SK-N-SH (cell line): ENCODE measurements around the gene FBXO36.

Experiments
- MXI1 ChIP-seq: IDR thresholded peaks from 2 replicates; pipeline ENCODE4 v1.6.1; 2012; ENCODE audit warnings: mild to moderate bottlenecking, low read depth, low read length, improper control_type of control experiment
- POLR2AphosphoS5 ChIP-seq: IDR thresholded peaks from 2 replicates; pipeline ENCODE4 v1.6.1; 2012; ENCODE audit warnings: low read depth, low read length
- RAD21 ChIP-seq: IDR thresholded peaks from 2 replicates; pipeline ENCODE4 v1.6.1; 2012; ENCODE audit warnings: mild to moderate bottlenecking, low read length
- SMC3 ChIP-seq: IDR thresholded peaks from 2 replicates; pipeline ENCODE4 v1.6.1; 2012; ENCODE audit warnings: low read depth, low read length, improper control_type of control experiment
- TEAD4 ChIP-seq: IDR thresholded peaks from 2 replicates; pipeline ENCODE4 v1.4.0; 2012; ENCODE audit warnings: mild to moderate bottlenecking, borderline replicate concordance; ENCODE audit not compliant: insufficient read depth
- YY1 ChIP-seq: IDR thresholded peaks from 2 replicates; pipeline ENCODE4 v1.4.0; 2012; ENCODE audit warnings: low read depth, mild to moderate bottlenecking
- TF ChIP-seq, protein P1 (sequence below): fragments of 200-600 bp; sonication (generic); IDR thresholded peaks from 2 replicates; pipeline ENCODE4 v1.6.1; 2017; ENCODE audit warnings: antibody characterized with exemption, mild to moderate bottlenecking, moderate library complexity
- TF ChIP-seq, protein P2 (sequence below): fragments of 150-350 bp; IDR thresholded peaks from 2 replicates; pipeline ENCODE4 v1.6.1; 2017; ENCODE audit warnings: antibody characterized with exemption, low read length, low read depth, borderline replicate concordance

DNA sequence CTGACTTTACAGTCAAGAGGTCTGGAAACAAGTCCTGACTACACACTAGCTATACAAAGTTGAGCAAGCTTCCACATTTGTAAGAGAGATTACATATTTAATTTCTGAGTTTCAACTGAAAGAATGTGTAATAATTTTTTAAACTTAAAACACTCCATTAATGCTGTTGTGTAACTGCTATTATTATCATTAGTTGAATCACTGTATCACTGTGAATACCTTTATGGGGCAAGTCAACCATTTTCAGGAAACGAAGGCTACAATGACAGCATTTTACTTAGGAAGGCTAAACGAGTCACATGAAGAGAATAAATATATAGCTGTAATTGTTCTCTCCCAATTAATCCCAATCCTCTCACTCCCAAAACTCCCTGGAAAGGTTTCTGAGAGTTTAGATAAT, 46.8 kb upstream of the FBXO36 start:
- TF ChIP-seq, protein P1, sequence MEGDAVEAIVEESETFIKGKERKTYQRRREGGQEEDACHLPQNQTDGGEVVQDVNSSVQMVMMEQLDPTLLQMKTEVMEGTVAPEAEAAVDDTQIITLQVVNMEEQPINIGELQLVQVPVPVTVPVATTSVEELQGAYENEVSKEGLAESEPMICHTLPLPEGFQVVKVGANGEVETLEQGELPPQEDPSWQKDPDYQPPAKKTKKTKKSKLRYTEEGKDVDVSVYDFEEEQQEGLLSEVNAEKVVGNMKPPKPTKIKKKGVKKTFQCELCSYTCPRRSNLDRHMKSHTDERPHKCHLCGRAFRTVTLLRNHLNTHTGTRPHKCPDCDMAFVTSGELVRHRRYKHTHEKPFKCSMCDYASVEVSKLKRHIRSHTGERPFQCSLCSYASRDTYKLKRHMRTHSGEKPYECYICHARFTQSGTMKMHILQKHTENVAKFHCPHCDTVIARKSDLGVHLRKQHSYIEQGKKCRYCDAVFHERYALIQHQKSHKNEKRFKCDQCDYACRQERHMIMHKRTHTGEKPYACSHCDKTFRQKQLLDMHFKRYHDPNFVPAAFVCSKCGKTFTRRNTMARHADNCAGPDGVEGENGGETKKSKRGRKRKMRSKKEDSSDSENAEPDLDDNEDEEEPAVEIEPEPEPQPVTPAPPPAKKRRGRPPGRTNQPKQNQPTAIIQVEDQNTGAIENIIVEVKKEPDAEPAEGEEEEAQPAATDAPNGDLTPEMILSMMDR: no peak
- TF ChIP-seq YY1 (no peak), POLR2AphosphoS5 (no peak), RAD21 (no peak), MXI1 (no peak), TEAD4 (no peak), SMC3 (no peak)
- TF ChIP-seq, protein P2, sequence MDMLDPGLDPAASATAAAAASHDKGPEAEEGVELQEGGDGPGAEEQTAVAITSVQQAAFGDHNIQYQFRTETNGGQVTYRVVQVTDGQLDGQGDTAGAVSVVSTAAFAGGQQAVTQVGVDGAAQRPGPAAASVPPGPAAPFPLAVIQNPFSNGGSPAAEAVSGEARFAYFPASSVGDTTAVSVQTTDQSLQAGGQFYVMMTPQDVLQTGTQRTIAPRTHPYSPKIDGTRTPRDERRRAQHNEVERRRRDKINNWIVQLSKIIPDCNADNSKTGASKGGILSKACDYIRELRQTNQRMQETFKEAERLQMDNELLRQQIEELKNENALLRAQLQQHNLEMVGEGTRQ: no peak
